HL-60 (cell line): ENCODE results near the gene FXN.

Experiments used
- DNase-seq, 2 experiments: peaks; one replicate each; pipeline ENCODE4 v3.0.0-alpha.2; 2010 to 2020; ENCODE audit warnings: low read depth in 1 of 2, low spot score in 1 of 2
- H3K27ac ChIP-seq: fragments of 250-450 bp; sonication (Bioruptor Pico); replicated peaks from 2 replicates; pipeline ENCODE4 v1.5.1; 2020; ENCODE audit warnings: mild to moderate bottlenecking, moderate library complexity
- H3K27me3 ChIP-seq: fragments of 250-450 bp; sonication (Bioruptor Pico); 2 replicates; pipeline ENCODE4 v1.5.1; 2021; ENCODE audit warnings: mild to moderate bottlenecking, moderate library complexity; ENCODE audit not compliant: insufficient read depth, poor library complexity, severe bottlenecking
- H3K4me3 ChIP-seq: replicated peaks from 2 replicates; pipeline ENCODE4 v1.5.1; 2011; ENCODE audit warnings: mild to moderate bottlenecking, control low read depth, low read length; ENCODE audit not compliant: insufficient read depth
- GABPA ChIP-seq: IDR thresholded peaks from 2 replicates; pipeline ENCODE4 v1.6.1; 2012; ENCODE audit warnings: low read depth
- POLR2AphosphoS5 ChIP-seq: IDR thresholded peaks from 2 replicates; pipeline ENCODE4 v1.6.1; 2012; ENCODE audit warnings: low read depth
- SPI1 ChIP-seq: IDR thresholded peaks from 2 replicates; pipeline ENCODE4 v1.6.1; 2012; ENCODE audit warnings: low read depth, mild to moderate bottlenecking, borderline replicate concordance
- TF ChIP-seq, protein P1 (sequence below): IDR thresholded peaks from 2 replicates; pipeline ENCODE4 v1.6.1; 2012; ENCODE audit warnings: low read depth; ENCODE audit not compliant: insufficient replicate concordance
- TF ChIP-seq, protein P2 (sequence below): IDR thresholded peaks from one replicate; pipeline ENCODE4 v1.5.1; 2011; ENCODE audit warnings: low read length, control low read depth, inconsistent platforms; ENCODE audit not compliant: insufficient read depth

FXN gene

DNA sequence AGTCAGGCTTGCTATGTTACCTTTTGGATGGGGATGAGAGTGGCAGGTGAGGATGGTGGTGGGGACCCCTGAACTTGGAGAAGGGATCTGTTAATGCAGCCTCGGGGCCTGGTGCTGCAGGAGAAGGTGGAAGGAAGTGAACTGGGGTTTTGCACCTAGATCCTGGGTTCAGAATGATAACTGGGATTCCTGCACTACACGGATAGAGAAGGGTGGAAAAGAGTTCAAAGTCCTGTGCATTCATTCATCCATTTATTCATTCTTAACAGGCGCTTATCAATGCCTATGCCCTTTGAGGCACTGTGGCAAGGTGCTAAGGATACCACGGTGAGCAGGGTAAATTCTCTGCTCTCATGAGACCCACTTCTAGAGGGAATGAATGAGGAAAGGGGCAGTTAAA, 96.8 kb downstream of the FXN start:
- no peak for DNase-seq
- no peaks in the 10 kb centered on the region for H3K27me3 ChIP-seq
- H3K27ac ChIP-seq = no peak overlapping the region
- H3K4me3 ChIP-seq = no peak overlapping the region
- TF ChIP-seq GABPA (no peak), POLR2AphosphoS5 (no peak), SPI1 (no peak)
- TF ChIP-seq, protein P1, sequence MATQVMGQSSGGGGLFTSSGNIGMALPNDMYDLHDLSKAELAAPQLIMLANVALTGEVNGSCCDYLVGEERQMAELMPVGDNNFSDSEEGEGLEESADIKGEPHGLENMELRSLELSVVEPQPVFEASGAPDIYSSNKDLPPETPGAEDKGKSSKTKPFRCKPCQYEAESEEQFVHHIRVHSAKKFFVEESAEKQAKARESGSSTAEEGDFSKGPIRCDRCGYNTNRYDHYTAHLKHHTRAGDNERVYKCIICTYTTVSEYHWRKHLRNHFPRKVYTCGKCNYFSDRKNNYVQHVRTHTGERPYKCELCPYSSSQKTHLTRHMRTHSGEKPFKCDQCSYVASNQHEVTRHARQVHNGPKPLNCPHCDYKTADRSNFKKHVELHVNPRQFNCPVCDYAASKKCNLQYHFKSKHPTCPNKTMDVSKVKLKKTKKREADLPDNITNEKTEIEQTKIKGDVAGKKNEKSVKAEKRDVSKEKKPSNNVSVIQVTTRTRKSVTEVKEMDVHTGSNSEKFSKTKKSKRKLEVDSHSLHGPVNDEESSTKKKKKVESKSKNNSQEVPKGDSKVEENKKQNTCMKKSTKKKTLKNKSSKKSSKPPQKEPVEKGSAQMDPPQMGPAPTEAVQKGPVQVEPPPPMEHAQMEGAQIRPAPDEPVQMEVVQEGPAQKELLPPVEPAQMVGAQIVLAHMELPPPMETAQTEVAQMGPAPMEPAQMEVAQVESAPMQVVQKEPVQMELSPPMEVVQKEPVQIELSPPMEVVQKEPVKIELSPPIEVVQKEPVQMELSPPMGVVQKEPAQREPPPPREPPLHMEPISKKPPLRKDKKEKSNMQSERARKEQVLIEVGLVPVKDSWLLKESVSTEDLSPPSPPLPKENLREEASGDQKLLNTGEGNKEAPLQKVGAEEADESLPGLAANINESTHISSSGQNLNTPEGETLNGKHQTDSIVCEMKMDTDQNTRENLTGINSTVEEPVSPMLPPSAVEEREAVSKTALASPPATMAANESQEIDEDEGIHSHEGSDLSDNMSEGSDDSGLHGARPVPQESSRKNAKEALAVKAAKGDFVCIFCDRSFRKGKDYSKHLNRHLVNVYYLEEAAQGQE = no peak
- TF ChIP-seq, protein P2, sequence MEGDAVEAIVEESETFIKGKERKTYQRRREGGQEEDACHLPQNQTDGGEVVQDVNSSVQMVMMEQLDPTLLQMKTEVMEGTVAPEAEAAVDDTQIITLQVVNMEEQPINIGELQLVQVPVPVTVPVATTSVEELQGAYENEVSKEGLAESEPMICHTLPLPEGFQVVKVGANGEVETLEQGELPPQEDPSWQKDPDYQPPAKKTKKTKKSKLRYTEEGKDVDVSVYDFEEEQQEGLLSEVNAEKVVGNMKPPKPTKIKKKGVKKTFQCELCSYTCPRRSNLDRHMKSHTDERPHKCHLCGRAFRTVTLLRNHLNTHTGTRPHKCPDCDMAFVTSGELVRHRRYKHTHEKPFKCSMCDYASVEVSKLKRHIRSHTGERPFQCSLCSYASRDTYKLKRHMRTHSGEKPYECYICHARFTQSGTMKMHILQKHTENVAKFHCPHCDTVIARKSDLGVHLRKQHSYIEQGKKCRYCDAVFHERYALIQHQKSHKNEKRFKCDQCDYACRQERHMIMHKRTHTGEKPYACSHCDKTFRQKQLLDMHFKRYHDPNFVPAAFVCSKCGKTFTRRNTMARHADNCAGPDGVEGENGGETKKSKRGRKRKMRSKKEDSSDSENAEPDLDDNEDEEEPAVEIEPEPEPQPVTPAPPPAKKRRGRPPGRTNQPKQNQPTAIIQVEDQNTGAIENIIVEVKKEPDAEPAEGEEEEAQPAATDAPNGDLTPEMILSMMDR = no peak

DNA sequence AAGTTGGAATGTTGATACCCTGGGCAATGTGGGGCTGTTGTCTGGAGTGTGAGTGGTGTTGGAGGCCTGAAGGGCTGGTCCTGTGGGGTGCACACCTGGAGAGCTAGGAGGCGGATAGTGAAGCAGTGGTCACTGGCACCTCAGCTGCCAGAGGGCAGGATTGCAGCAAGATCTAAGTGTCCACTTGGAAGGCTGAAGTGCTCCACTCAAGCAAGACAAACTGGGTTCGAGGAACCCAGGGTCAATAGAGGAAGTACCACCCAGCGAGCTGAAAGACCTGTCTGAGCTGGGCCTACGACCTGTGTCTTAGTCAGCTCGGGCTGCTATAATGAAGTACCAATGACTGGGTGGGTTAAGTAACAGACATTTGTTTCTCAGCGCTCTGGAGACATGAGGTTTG, 98.9 kb downstream of the FXN start:
- H3K27ac ChIP-seq = no peak overlapping the region
- H3K27me3 ChIP-seq = no peaks in the 10 kb centered on the region
- DNase-seq = no peak
- TF ChIP-seq SPI1 = no peak
- TF ChIP-seq, protein P1 = no peak
- TF ChIP-seq, protein P2 = no peak
- TF ChIP-seq GABPA = no peak
- TF ChIP-seq POLR2AphosphoS5 = no peak
- H3K4me3 ChIP-seq = no peak overlapping the region

DNA sequence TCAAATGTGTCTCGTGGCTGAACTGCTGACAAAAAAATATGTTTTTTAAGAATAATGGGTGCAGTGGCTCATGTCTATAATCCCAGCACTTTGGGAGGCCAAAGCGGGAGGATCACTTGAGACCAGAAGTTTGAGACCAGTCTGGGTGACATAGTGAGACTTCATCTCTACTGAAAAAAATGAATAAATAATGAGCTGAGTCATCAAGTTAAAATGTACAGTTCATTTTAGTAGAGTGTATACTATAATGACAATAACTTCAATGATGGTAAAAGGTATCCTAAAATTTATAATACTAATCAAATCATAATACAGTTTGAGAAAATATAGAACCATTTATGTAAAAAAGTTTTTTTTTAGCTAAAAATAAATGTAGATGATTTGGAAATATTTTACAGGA, 100.6 kb downstream of the FXN start:
- DNase-seq = no peak
- no peaks in the 10 kb centered on the region for H3K27me3 ChIP-seq
- H3K27ac ChIP-seq = no peak overlapping the region
- H3K4me3 ChIP-seq = no peak overlapping the region
- TF ChIP-seq GABPA (no peak), POLR2AphosphoS5 (no peak), SPI1 (no peak)
- TF ChIP-seq, protein P1 = no peak
- TF ChIP-seq, protein P2 = no peak
